H54 (cell line): ENCODE results near the gene PBOV1.
"Not testable (repeated sequence)": the region's sequence is repeated elsewhere in the genome, so short reads cannot be mapped to it uniquely, and the experiment has no call there.

Source experiments
- DNase-seq: peaks from one replicate; pipeline ENCODE4 v3.0.0; 2011; ENCODE audit warnings: low spot score, mixed read lengths; ENCODE audit not compliant: insufficient read length
- FAIRE-seq: peaks from 3 replicates; lab custom pipeline; 2011; peaks lifted over from hg19 to GRCh38; lab: Jason Lieb, UNC
- POLR2A ChIP-seq: IDR thresholded peaks from 2 replicates; pipeline ENCODE4 v1.6.1; 2011; ENCODE audit warnings: low read depth, mild to moderate bottlenecking, low read length

Gene PBOV1

GRCh38 chr6:138229663-138230179 is 11.4 kb upstream of the PBOV1 start:
- DNase-seq (no peak), FAIRE-seq (no peak)
- no peak for TF ChIP-seq POLR2A

DNA sequence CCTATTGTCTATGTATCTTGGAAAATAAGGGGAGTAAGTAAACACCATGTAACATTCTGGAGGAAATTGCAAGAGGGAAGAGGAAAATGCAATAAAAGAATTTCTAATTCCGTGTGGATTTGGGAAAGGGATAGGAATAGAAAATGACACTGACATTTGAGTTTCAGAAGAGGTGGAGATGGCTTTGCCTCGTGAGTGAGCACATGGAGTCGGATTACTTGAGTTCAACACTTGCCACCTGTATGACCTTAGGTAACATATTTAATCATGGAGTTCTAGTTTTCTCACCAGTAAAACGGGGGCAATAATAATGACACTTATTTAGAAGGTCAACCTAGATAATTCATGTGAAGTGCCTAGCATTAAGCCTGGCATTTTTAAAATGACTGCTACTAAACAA is 10.8 kb upstream of the PBOV1 start:
- no peak for DNase-seq
- TF ChIP-seq POLR2A, result no peak
- FAIRE-seq, result no peak

GRCh38 chr6:138227316-138227781 is 9.1 kb upstream of the PBOV1 start:
- DNase-seq (no peak), FAIRE-seq (no peak)
- no peak for TF ChIP-seq POLR2A

DNA sequence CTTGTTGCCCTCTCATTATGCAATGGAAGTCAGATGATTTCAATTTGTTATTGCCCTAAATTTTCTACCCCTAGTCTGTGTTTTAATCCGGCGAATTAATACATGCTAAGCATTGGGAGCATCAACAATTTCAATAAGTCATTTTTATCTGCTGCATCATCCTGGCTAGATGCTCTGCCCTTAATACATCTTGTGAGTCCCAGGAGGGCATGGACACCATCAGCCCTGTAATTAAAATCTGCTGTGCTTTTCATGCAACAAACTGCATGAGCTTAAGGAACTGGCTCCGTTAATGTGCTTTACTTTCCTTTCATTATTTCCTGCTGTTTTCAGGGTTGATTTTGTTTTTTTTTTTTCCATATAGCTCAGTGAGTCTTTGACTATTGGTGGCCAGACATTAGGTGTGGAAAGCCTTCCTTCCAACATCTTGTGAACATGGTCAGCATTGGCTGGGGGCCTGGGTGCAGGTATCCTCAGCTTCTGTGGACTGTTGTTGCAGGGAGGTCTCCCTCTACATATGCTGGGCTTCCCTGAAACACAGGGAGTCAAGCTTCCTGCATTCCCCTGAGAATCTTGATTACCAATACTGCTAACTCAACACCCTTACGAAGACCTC is 8.5 kb upstream of the PBOV1 start:
- no peak for TF ChIP-seq POLR2A
- FAIRE-seq (no peak), DNase-seq (no peak)

- TF ChIP-seq POLR2A, result no peak
- DNase-seq (no peak), FAIRE-seq (no peak)
Measured at GRCh38 chr6:138225953-138226352, 7.7 kb upstream of the PBOV1 start.

DNA sequence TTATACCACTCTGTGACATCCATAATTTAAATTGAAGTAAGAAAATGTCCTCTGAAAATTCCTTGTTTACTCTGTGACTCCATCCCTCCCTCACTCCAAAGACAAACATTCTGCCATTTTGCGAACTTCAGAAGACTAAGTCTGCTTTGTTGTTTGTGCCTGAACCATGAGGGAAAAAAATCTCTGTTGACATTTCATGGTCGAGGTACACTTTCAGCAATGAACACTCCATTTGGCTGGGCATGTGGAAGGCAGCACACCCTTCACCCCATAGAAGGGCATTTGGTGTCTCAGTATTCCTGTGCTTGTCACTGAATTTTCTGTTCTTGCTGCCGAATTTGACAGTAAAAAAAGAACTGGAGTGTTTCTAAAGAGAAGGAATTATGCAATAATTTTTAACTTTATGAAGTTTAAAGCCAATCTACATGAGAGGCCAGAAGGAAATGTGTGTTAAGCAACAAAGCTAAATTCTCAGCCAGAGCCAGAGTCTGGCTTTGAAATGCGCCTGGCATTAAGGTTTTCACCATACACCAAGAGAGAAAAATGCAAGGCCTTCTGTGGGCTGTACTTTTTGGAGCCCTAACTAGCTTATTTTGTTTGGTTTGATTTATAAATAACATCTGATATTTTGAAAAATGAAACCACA is 4.7 kb upstream of the PBOV1 start:
- no peak for TF ChIP-seq POLR2A
- FAIRE-seq (no peak), DNase-seq (no peak)

GRCh38 chr6:138219901-138220300 is 1.6 kb upstream of the PBOV1 start:
- DNase-seq, result no peak
- no peak for FAIRE-seq
- TF ChIP-seq POLR2A, result no peak

- FAIRE-seq (no peak), DNase-seq (no peak)
- no peak for TF ChIP-seq POLR2A
Measured at GRCh38 chr6:138219398-138219797, 1.1 kb upstream of the PBOV1 start.

GRCh38 chr6:138215093-138215782 is 3.1 kb downstream of the PBOV1 start:
- FAIRE-seq, result no peak
- DNase-seq, result no peak
- no peak for TF ChIP-seq POLR2A

DNA sequence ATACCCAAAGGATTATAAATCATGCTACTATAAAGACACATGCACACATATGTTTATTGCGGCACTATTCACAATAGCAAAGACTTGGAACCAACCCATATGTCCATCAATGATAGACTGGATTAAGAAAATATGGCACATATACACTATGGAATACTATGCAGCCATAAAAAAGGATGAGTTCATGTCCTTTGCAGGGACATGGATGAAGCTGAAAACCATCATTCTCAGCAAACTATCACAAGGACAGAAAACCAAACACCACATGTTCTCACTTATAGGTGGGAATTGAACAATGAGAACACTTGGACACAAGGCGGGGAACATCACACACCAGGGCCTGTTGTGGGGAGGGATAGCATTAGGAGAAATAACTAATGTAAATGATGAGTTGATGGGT is 5.8 kb downstream of the PBOV1 start:
- not testable (repeated sequence) for DNase-seq, FAIRE-seq

GRCh38 chr6:138211601-138212000 is 6.7 kb downstream of the PBOV1 start:
- FAIRE-seq (no peak), DNase-seq (no peak)
- TF ChIP-seq POLR2A, result no peak

GRCh38 chr6:138211048-138211581 is 7.2 kb downstream of the PBOV1 start:
- no peak for TF ChIP-seq POLR2A
- FAIRE-seq, result no peak
- no peak for DNase-seq

- no peak for FAIRE-seq
Measured at GRCh38 chr6:138206862-138207261, 11.4 kb downstream of the PBOV1 start.

More at GRCh38 chr6:138206862-138207261, 11.4 kb downstream of the PBOV1 start:
- no peak for DNase-seq
- no peak for TF ChIP-seq POLR2A
